Esophagus muscularis mucosa (tissue), 4 donors: ENCODE data around the gene AP2B1.

Source experiments
- CTCF ChIP-seq, 3 experiments: fragments of 200-600 bp in 2 of 3; fragments of 450-650 bp in 1 of 3; sonication (generic) in 2 of 3; IDR thresholded peaks; one replicate each; pipeline ENCODE4 v1.5.1; 2017 to 2019; ENCODE audit warnings: antibody characterized with exemption in 3 of 3, mild to moderate bottlenecking in 2 of 3, moderate library complexity in 1 of 3
- EP300 ChIP-seq: sonication (generic); formaldehyde crosslinking; IDR thresholded peaks from one replicate; pipeline ENCODE4 v1.6.1; 2017; ENCODE audit warnings: antibody characterized with exemption
- POLR2A ChIP-seq: fragments of 450-650 bp; IDR thresholded peaks from one replicate; pipeline ENCODE4 v1.6.1; 2017; ENCODE audit warnings: antibody characterized with exemption, moderate library complexity, mild to moderate bottlenecking, low read depth
- POLR2AphosphoS5 ChIP-seq, 2 donors: sonication (generic); formaldehyde crosslinking; IDR thresholded peaks; one replicate each; pipeline ENCODE4 v1.6.1; 2017; ENCODE audit warnings: antibody characterized with exemption in 2 of 2

DNA sequence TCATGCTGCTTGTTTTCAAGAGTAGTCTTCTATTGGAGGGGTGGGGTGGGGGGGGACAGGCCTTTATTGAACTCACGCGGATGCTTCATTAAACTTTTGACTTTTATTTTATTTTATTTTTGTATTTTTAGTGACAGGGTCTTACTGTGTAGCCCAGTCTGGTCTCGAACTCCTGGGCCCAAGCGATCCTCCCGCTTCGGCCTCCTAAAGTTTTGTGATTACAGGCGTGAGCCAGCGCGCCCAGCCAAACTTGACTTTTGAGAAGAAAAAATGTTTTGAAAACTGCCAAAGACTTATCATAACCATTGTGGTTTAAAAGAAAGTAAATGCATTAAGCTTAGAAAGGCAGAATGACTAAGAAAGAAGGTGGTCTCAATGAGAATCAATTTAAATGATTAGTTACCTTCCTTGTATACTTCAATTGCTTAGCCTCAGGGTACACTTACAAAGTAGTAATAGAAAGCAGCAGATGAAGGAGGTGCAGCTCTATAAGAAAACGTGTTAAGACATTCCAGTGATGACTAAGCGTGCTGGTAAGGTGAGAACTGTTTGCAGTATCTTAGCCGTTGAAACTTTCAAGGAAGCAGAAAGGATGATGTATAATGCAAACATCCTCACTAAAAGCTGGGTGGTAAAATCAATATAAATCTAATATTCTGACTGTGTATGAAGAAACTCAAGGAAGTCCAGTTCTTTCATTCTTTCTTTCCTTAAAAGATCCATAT, 1.2 kb downstream of the AP2B1 start:
- TF ChIP-seq CTCF (IDR thresholded peaks at IDR 0.05) (no peak), POLR2AphosphoS5 (IDR thresholded peaks at IDR 0.05) (no peak), POLR2A (no peak), EP300 (no peak)
